ENCODE data around the gene TTC28.
A peak's percentile ranks its signal among the peaks of the same experiment; 100 is the strongest.
"Not testable (repeated sequence)": the region's sequence is repeated elsewhere in the genome, so short reads cannot be mapped to it uniquely, and the experiment has no call there.

TTC28 gene

GRCh38 chr22:28679611-28680287, at the start of gene TTC28:
Gene TTC28 (minus strand): TSS chr22:28679840. CDS start chr22:28679723, 117 bp downstream.
- peak; percentile 73 for DNase-seq (ENCODE audit: low spot score)

- no peak for DNase-seq (ENCODE audit: low spot score)
Measured at GRCh38 chr22:28728621-28729313, 49.1 kb upstream of the TTC28 start.

DNA sequence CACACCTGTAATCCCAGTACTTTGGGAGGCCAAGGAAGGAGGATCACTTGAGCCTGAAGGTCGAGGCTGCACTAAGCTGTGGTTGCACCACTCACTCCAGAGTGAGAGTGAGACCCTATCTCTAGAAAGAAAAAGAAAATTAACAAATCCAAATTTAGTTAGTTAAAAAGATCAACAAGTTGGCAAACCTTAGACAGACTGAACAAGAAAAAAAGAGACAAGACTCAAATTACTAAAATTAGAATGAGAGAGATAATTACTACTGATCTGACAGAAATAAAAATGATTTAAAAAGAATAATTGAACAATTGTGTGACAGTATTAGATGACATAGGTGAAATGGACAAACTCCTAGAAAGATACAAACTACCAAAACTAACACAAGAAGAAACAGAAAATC, 48.4 kb upstream of the TTC28 start:
- DNase-seq (ENCODE audit: low spot score) = no peak

DNA sequence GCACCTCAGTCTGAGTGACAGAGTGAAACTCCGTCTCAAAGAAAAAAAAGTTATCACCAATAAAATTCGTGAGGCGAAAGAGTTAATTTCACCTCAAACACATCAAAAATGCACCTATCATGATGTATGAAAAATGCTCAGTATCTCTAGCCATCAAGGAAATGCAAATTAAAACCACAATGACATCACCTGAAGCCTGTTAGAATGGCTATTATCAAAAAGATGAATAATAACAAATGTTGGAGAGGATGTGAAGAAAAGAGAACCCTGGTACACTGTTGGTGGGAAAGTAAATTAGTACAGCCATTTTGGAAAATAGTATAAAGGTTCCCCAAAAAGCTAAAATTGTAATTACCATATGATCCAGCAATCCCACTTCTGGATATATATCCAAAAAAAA, 38.4 kb upstream of the TTC28 start:
- DNase-seq (ENCODE audit: low spot score) = no peak

- no peak for DNase-seq (ENCODE audit: low spot score)
Measured at GRCh38 chr22:28716686-28717085, 37.0 kb upstream of the TTC28 start.

GRCh38 chr22:28715611-28716010, 36.0 kb upstream of the TTC28 start:
- DNase-seq (ENCODE audit: low spot score) = no peak

DNA sequence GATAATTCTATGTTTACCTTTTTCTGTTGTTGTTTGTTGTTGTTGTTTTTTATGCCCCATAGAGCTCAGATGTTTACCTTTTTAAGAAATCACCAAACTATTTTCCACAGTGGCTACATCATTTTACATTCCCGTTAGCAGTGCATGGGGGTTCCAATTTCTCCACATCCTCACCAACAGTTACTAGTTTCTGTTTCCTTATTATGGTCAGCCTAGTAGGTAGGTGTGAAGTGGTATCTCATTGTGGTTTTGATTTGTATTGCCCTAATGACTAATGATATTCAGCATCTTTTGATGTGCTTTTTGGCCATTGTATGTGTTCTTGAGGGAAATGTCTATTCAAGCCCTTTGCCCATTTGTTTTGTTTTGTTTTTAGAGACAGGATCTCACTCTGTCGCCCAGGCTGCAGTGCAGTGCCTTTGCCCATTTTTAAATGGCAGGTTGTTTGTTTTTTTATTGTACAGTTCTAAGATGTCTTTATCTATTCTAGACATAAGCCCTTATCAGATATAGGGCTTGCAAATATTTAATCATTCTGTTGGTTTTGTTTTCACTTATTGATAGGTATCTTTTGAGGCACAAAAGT, 34.5 kb upstream of the TTC28 start:
- DNase-seq (ENCODE audit: low spot score) = no peak

- no peak for DNase-seq (ENCODE audit: low spot score)
Measured at GRCh38 chr22:28711820-28712777, 32.5 kb upstream of the TTC28 start.

DNA sequence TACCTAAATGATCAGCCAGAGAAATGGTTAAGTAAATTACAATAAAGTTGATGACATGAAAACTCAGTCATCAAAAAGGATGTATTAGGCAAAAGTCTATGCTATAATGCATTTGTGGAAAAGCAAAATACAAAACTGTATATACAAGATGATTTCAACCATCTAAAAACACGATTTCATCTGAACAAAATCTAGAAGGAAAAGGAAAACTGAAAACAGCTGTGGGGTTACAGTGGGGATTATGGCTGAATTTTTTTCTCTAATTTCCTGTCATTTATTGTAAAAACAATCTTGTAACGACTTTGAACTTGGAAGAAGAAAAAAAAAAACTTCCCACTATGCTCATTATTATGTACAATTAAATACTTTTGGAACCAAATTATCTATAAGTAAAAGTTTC, 31.7 kb upstream of the TTC28 start:
- DNase-seq (ENCODE audit: low spot score) = no peak

DNA sequence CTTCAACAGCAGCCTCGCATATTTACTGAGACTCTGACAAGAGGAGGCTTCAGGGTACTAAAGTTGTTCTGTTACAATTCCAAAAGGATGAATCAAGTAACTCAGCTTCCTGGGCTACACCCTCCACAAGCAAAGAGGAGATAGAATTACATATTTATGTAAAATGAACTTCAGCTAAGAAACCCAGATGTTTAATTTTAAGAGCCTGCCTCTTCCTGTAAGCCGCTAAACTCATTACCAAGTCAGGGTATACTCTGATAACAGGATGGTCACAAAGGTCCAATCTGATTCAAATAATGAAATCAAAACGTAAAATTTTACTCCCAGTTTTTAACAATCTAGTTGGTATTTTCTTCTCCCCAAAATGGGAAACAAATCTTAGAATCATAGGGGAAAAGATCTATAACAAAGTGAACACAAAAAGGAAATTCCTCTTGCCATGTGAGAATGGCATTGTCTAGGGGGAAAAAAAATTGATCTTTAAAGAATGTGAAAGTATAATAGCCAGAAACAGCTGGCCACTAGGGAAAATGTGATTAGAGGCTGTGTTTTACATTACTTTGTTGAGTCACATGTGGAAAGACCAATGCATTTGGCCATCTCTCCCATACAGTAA, 31.0 kb upstream of the TTC28 start:
- no peak for DNase-seq (ENCODE audit: low spot score)

- DNase-seq (ENCODE audit: low spot score) = no peak
Measured at GRCh38 chr22:28710107-28710506, 30.5 kb upstream of the TTC28 start.

DNA sequence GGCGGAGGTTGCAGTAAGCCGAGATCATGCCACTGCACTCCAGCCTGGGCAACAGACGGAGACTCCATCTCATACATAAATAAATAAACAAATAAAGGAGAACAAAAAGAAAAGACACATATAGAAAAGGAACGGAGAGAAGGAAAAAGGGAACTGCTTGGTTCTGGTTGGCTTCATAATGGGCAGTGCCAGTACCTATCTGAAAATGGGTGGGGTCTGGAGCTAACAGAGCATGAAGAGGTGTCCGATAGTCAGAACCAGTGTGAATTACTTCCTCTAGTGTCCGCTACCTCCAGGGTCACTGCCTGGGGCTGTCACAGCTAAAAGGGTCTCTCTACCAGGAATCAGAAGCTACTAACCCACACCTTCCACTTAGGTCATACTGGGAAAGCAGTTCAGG, 27.2 kb upstream of the TTC28 start:
- no peak for DNase-seq (ENCODE audit: low spot score)

DNA sequence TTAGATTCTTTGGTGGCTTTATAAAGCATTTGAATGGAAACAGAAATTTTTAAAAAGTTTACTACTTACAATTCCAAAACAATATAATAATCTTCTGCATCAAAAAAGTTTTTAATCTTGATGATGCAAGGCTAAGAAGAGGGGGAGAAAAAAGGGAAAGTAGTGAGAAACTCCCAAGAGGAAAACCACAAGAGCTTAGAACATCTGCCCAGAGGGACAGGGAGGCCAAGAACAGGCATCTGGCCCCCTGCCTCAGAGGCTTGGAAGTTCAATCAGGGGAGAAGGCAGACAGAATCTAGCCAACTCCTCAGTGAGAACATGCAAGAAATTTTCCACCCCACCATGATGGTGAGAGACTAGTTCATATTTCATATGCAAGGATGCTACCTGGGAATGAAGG, 23.8 kb upstream of the TTC28 start:
- no peak for DNase-seq (ENCODE audit: low spot score)

DNA sequence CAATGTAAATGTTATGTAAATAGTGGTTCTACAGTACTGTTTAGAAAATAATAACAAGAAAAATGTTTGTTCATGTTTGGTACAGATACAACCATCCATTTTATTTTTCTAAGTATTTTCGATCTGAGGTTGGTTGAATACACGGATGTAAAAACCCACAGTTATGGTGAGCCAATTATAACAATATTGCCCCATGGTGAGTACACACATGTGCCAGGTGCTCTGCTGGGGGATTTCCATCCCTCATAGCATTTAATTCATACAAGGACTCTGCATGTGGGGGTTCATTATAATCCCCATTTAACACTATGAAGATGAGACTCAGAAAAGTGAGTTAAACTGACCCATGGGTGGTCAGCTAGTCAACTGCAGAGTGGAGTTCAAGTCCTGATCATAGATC, 23.3 kb upstream of the TTC28 start:
- no peak for DNase-seq (ENCODE audit: low spot score)

- DNase-seq (ENCODE audit: low spot score) = not testable (repeated sequence)
Measured at GRCh38 chr22:28693041-28693760, 13.6 kb upstream of the TTC28 start.

GRCh38 chr22:28689796-28690195, 10.2 kb upstream of the TTC28 start:
- DNase-seq (ENCODE audit: low spot score) = not testable (repeated sequence)

- not testable (repeated sequence) for DNase-seq (ENCODE audit: low spot score)
Measured at GRCh38 chr22:28682966-28683365, 3.3 kb upstream of the TTC28 start.

DNA sequence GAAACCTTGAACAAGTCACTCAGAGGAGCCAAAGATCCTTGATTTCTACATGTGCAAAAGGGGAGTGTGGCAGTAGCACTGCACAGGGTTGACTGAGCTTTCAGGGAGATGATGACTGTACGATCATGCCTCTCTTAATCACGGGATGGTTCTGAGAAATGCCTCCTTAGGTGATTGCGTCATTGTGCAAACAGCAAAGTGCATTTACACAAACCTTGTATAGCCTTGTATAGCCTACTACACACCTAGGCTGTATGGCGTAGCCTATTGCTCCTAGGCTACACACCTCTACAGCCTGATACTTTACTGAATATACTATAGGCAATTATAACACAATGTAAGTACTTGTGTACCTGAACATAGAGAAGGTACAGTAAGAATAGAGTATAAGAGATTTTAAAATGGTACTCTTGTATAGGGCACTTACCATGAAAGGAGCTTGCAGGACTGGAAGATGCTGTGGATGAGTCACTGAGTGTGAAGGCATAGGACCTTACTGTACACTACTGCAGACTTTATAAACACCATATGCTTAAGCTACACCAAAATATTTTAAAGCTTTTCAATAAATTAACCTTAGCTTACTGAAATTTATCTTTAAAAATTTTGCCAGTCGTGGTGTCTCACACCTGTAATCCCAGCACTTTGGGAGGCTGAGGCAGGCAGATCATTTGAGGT, 1.3 kb upstream of the TTC28 start:
- DNase-seq (ENCODE audit: low spot score) = not testable (repeated sequence)

GRCh38 chr22:28678778-28679610, 646 bp downstream of the TTC28 start:
- peak; percentile 42 for DNase-seq (ENCODE audit: low spot score)

DNA sequence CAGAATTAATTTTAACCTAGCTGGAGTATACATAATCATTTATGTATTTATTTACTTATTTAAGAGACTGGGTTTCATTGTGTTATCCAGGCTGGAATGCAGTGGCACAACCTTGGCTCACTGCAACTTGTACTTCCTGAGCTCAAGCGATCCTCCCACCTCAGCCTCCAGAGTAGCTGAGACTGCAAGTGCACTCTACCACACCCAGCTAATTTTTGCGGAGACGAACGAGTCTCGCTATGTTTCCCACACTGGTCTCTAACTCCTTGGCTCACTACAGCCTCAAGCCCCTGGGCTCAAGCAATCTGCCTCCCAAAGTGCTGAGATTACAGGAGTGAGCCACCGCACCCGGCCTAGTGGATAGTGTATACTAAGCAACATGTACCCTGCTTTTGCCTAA, 1.5 kb downstream of the TTC28 start:
- DNase-seq (ENCODE audit: low spot score) = not testable (repeated sequence)
